Ovary (tissue), 9 donors: ENCODE results near the gene SESN2. TPM values are rescaled to one million over a fixed set of nuclear protein-coding genes. Genes with fewer than 3 reads are reported as not detected.

Source experiments
- DNase-seq, 5 donors: peaks; one replicate each; pipeline ENCODE4 v3.0.0-alpha.2; 2019 to 2020
- H3K27ac ChIP-seq, 2 donors: fragments of 200-600 bp; one replicate each; pipeline versions ENCODE4 v1.5.1 to v1.8.0; 2019 to 2022
- H3K27me3 ChIP-seq: fragments of 200-600 bp; one replicate; pipeline ENCODE4 v1.8.0; 2022
- H3K36me3 ChIP-seq: fragments of 200-600 bp; sonication (generic); one replicate; pipeline ENCODE4 v1.5.1; 2019
- H3K4me1 ChIP-seq: one replicate; pipeline ENCODE4 v1.8.1; 2013; ENCODE audit warnings: mild to moderate bottlenecking, moderate library complexity; ENCODE audit not compliant: insufficient read depth
- H3K4me3 ChIP-seq: fragments of 200-600 bp; sonication (generic); one replicate; pipeline ENCODE4 v1.5.1; 2017
- H3K9me3 ChIP-seq, 2 donors: fragments of 200-600 bp in 1 of 2; sonication (generic) in 1 of 2; one replicate each; pipeline versions ENCODE4 v1.5.1 to v1.8.1; 2013 to 2019; ENCODE audit warnings: mild to moderate bottlenecking in 1 of 2, moderate library complexity in 1 of 2
- EP300 ChIP-seq: sonication (generic); formaldehyde crosslinking; IDR thresholded peaks from one replicate; pipeline ENCODE4 v1.6.1; 2017; ENCODE audit warnings: antibody characterized with exemption
- POLR2A ChIP-seq: fragments of 450-650 bp; IDR thresholded peaks from one replicate; pipeline ENCODE4 v1.6.1; 2017; ENCODE audit warnings: antibody characterized with exemption, mild to moderate bottlenecking, moderate library complexity
- WGBS, 3 donors: extraction: QIAGEN DNeasy Blood & Tissue Kit in 1 of 3; methylation state at CpG; one replicate each; pipeline versions ENCODE4 v1.1.5 to v1.1.7; 2013 to 2017; 5-methylcytosine and 5-hydroxymethylcytosine counted together
- intact Hi-C, 4 donors: fragments of 100-400 bp; cut with DNase I; formaldehyde crosslinking; loops; one replicate each; pipeline versions ENCODE4 v1.11.0 to v1.15.1; 2022 to 2023
- polyA plus RNA-seq, 2 donors: library from polyadenylated mRNA; stranded (reverse); fragments of 200-250 nt in 1 of 2; fragments of 350-450 nt in 1 of 2; fragmentation: Illumina TruSeq in 1 of 2; extraction: RNeasy Lipid Tissue Mini Kit (QIAGEN cat#74804) in 1 of 2; gene quantifications; one replicate each; pipeline ENCODE4 v1.2.3, GENCODE V29; 2013 to 2014
- total RNA-seq, 7 donors: library from RNA; depleted of rRNA in 2 of 7; stranded (reverse); fragments of >200 nt in 2 of 7; fragmentation: NEBNext Ultra II Directional in 3 of 7; extraction: Animal tissue kit (Norgen Biotek cat#: 25700) in 3 of 7; gene quantifications; one replicate each; pipeline versions ENCODE4 v1.1.0 to v1.2.4, GENCODE V29; 2016 to 2023
- TF ChIP-seq, protein P1 (sequence below), 3 donors: fragments of 450-650 bp in 2 of 3; fragments of 200-600 bp in 1 of 3; IDR thresholded peaks; one replicate each; pipeline versions ENCODE4 v1.5.1 to v1.8.0; 2016 to 2022; ENCODE audit warnings: antibody characterized with exemption in 3 of 3, mild to moderate bottlenecking in 1 of 3
- donor health status: DM: no; HTN: no; CAD: no; lungs with moderate emphysema.
- donor health status: DM: no; HTN: no; CAD: no.
- donor health status: Bipolar disorder and iron deficiency.
- donor health status: DM: yes; HTN: yes; CAD: no.
- donor health status: DM: no; HTN: no; CAD: no.
- donor health status: DM: yes; HTN: yes; CAD: no.

The SESN2 gene
- total and polyA plus RNA-seq, 9 donors = 7.4 to 79.9 (median 25.0) TPM

- no peaks in the 10 kb centered on the region for H3K27me3 ChIP-seq
- intact Hi-C loops = no loop called here
- no peak for TF ChIP-seq EP300
- TF ChIP-seq, protein P1, sequence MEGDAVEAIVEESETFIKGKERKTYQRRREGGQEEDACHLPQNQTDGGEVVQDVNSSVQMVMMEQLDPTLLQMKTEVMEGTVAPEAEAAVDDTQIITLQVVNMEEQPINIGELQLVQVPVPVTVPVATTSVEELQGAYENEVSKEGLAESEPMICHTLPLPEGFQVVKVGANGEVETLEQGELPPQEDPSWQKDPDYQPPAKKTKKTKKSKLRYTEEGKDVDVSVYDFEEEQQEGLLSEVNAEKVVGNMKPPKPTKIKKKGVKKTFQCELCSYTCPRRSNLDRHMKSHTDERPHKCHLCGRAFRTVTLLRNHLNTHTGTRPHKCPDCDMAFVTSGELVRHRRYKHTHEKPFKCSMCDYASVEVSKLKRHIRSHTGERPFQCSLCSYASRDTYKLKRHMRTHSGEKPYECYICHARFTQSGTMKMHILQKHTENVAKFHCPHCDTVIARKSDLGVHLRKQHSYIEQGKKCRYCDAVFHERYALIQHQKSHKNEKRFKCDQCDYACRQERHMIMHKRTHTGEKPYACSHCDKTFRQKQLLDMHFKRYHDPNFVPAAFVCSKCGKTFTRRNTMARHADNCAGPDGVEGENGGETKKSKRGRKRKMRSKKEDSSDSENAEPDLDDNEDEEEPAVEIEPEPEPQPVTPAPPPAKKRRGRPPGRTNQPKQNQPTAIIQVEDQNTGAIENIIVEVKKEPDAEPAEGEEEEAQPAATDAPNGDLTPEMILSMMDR (IDR thresholded peaks at IDR 0.05) = no peak
- TF ChIP-seq POLR2A = no peak
These were observed 47.1 kb downstream of the SESN2 start for GRCh38 chr1:28306301-28306949.

DNA sequence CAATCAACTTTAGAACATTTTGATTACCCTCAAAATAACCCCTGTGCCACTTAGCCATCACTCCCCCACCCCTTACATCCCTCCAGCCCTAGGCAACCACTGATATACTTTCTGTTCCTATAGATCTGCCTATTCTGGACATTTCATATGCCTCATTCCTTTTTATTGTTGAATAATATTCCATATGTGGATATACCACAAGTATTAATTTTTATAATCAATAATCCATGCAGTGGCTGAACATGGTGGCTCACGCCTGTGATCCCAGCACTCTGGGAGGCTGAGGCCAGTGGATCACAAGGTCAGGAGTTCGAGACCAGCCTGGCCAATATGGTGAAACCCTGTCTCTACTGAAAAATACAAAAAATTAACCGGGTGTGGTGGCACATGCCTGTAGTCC, 49.4 kb downstream of the SESN2 start:
- WGBS, 3 donors = 95 to 97% (median 95%) methylated on average over 3 of the region's 3 CpGs
- Histone ChIP-seq H3K4me3 (no peak overlapping the region), H3K36me3 (no peaks in the 10 kb centered on the region), H3K4me1 (no peaks in the 10 kb centered on the region), H3K9me3 (no peaks in the 10 kb centered on the region), H3K27me3 (no peaks in the 10 kb centered on the region), H3K27ac (no peak overlapping the region)
- no peak for TF ChIP-seq EP300
- TF ChIP-seq, protein P1 (IDR thresholded peaks at IDR 0.05) = no peak
- no peak for TF ChIP-seq POLR2A
- no peak for DNase-seq
- intact Hi-C loops = no loop called here

More at GRCh38 chr1:28306301-28306949, 47.1 kb downstream of the SESN2 start:
- no peaks in the 10 kb centered on the region for H3K9me3 ChIP-seq
- H3K27ac ChIP-seq = no peak overlapping the region
- DNase-seq = no peak
- no peaks in the 10 kb centered on the region for H3K36me3 ChIP-seq
- WGBS, 3 donors = 58 to 74% (median 69%) methylated on average over 2 of the region's 2 CpGs
- H3K4me1 ChIP-seq = no peaks in the 10 kb centered on the region
- H3K4me3 ChIP-seq = no peak overlapping the region

- H3K27me3 ChIP-seq = no peaks in the 10 kb centered on the region
- WGBS, 3 donors = 57 to 75% (median 73%) methylated on average over 2 of the region's 2 CpGs
- intact Hi-C loops = no loop called here
These were observed 50.4 kb downstream of the SESN2 start for GRCh38 chr1:28309702-28310101.

DNA sequence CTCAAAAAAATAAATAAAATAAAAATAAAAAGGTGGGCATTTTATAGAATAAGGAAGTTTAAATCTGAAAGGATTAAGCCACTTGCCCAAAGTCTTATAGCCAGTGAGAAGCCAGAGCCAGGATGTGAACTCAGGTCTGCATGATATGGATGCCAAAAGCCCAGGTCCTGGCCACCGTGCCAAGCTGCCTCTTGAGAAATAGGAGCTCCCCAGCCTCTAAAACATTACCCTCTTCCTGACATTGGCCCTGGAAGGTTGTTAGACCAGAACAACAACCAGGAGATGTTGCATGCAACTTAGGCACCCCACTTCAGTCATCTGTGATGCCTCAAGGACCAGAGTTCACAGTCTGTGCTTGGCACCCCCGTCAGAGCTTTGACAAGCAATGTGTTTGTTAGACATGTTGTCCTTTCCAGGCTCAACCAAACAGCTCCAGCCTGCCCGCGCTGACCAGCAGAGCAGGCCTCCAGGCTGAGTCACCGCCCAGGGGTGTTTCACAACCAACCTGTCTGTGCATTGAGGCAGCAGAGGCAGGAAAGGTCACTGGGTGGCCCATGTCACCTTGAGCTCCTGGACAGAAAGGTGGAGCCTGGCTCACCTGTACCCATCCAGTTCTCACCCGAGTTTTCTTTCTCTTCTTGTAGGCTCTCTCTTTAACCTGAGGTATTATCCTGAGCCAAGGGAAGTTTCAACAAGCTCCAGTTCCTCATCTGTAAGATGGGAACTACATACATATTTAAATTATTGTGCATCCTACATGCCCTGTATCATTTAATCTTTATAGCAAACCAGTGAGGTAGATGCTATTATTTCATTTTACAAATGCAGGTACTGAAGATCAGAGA, 54.6 kb downstream of the SESN2 start:
- no peak overlapping the region for H3K27ac ChIP-seq
- H3K36me3 ChIP-seq = no peaks in the 10 kb centered on the region
- H3K4me3 ChIP-seq = no peak overlapping the region
- TF ChIP-seq, protein P1 (IDR thresholded peaks at IDR 0.05) = no peak
- TF ChIP-seq EP300 = no peak
- TF ChIP-seq POLR2A = no peak
- no peak for DNase-seq
- intact Hi-C loops = no loop called here
- no peaks in the 10 kb centered on the region for H3K27me3 ChIP-seq
- WGBS, 3 donors = 71 to 83% (median 79%) methylated on average over 6 of the region's 6 CpGs
- no peaks in the 10 kb centered on the region for H3K9me3 ChIP-seq
- no peaks in the 10 kb centered on the region for H3K4me1 ChIP-seq

More at GRCh38 chr1:28309702-28310101, 50.4 kb downstream of the SESN2 start:
- H3K9me3 ChIP-seq = no peaks in the 10 kb centered on the region
- TF ChIP-seq EP300 = no peak
- no peak for TF ChIP-seq POLR2A
- TF ChIP-seq, protein P1 (IDR thresholded peaks at IDR 0.05) = no peak
- no peaks in the 10 kb centered on the region for H3K4me1 ChIP-seq
- H3K36me3 ChIP-seq = no peaks in the 10 kb centered on the region
- H3K4me3 ChIP-seq = no peak overlapping the region
- DNase-seq = no peak
- no peak overlapping the region for H3K27ac ChIP-seq
